Brain microvascular endothelial cell (primary cell): ENCODE results near the gene UBE2E1.

ENCODE experiments used
- DNase-seq: peaks from one replicate; pipeline ENCODE4 v3.0.0-alpha.2; 2020
- H3K27ac ChIP-seq: fragments of 250-450 bp; sonication (Bioruptor Pico); 2 replicates; pipeline ENCODE4 v1.5.1; 2020; ENCODE audit warnings: mild to moderate bottlenecking, moderate library complexity
- H3K27me3 ChIP-seq: fragments of 250-450 bp; sonication (Bioruptor Pico); replicated peaks from 2 replicates; pipeline ENCODE4 v1.5.1; 2020; ENCODE audit warnings: mild to moderate bottlenecking
- H3K36me3 ChIP-seq: fragments of 250-450 bp; sonication (Bioruptor Pico); replicated peaks from 2 replicates; pipeline ENCODE4 v1.5.1; 2020; ENCODE audit warnings: mild to moderate bottlenecking
- H3K4me3 ChIP-seq: 2 replicates; pipeline ENCODE4 v1.5.1; 2011; ENCODE audit warnings: low read depth, mild to moderate bottlenecking, control low read depth, low read length, moderate library complexity
- CTCF ChIP-seq: IDR thresholded peaks from 2 replicates; pipeline ENCODE4 v1.5.1; 2011; ENCODE audit warnings: low read depth, mild to moderate bottlenecking, moderate library complexity, low read length, control low read depth, inconsistent platforms; ENCODE audit errors: missing control alignments
- in situ Hi-C: cut with HindIII; loops from 2 replicates; pipeline ENCODE4 v1.10.0; 2017; ENCODE audit warnings: low sequenced_read_pairs, low pct_ligation_motif_present

Gene UBE2E1

GRCh38 chr3:23817508-23818223 lies 11.9 kb downstream of the UBE2E1 start:
- Histone ChIP-seq H3K27ac (no peak overlapping the region), H3K27me3 (no peaks in the 10 kb centered on the region), H3K36me3 (no peaks in the 10 kb centered on the region), H3K4me3 (no peak overlapping the region)
- in situ Hi-C loops = no loop called here
- no peak for TF ChIP-seq CTCF
- DNase-seq = no peak

GRCh38 chr3:23819599-23820360 lies 14.0 kb downstream of the UBE2E1 start:
- no peak overlapping the region for H3K27ac ChIP-seq
- no peak for DNase-seq
- H3K27me3 ChIP-seq = no peaks in the 10 kb centered on the region
- no peak for TF ChIP-seq CTCF
- H3K36me3 ChIP-seq = no peaks in the 10 kb centered on the region
- no peak overlapping the region for H3K4me3 ChIP-seq
- in situ Hi-C loops = no loop called here

GRCh38 chr3:23820888-23821287 lies 15.1 kb downstream of the UBE2E1 start:
- no peak for DNase-seq
- in situ Hi-C loops = no loop called here
- TF ChIP-seq CTCF = no peak
- H3K27ac ChIP-seq = no peak overlapping the region
- no peak overlapping the region for H3K4me3 ChIP-seq
- no peaks in the 10 kb centered on the region for H3K36me3 ChIP-seq
- H3K27me3 ChIP-seq = no peaks in the 10 kb centered on the region

GRCh38 chr3:23821858-23822257 lies 16.1 kb downstream of the UBE2E1 start:
- DNase-seq = no peak
- in situ Hi-C loops = no loop called here
- TF ChIP-seq CTCF = no peak
- Histone ChIP-seq H3K27ac (no peak overlapping the region), H3K27me3 (no peaks in the 10 kb centered on the region), H3K4me3 (no peak overlapping the region), H3K36me3 (no peaks in the 10 kb centered on the region)

GRCh38 chr3:23822559-23822958 lies 16.8 kb downstream of the UBE2E1 start:
- H3K27ac ChIP-seq = no peak overlapping the region
- H3K27me3 ChIP-seq = no peaks in the 10 kb centered on the region
- H3K36me3 ChIP-seq = no peaks in the 10 kb centered on the region
- no peak for DNase-seq
- no peak overlapping the region for H3K4me3 ChIP-seq
- in situ Hi-C loops = no loop called here
- no peak for TF ChIP-seq CTCF
